PC-9 (cell line): ENCODE results near the gene SRSF1.

Experiments
- EZH2 ChIP-seq: fragments of 200-600 bp; sonication (generic); IDR thresholded peaks from 2 replicates; pipeline ENCODE4 v1.8.0; 2017; ENCODE audit warnings: antibody characterized with exemption, low read depth
- TF ChIP-seq, protein P1 (sequence below): fragments of 200-600 bp; sonication (generic); conservative IDR thresholded peaks from 2 replicates; pipeline ENCODE4 v1.6.1; 2017; ENCODE audit warnings: mixed run types, antibody characterized with exemption, mild to moderate bottlenecking, moderate library complexity

DNA sequence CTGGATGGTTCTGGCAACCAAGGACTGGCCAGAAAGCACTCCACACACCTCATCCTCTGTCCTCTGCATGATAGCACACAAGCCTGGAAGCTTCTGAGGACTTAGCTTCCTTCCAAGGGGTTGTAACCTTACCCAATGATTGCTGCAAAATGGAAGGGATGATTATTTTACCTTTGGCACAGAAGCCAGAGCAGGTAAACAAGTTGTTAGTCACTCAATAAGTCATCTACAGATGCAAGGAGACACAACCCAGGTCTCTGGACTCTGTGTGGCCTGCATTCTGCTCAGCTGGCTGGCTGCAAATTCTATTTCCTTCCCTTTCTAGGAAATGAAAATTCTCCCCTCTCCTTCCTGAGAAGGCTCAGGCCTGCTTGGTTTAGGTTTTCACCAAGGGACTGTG lies 49.4 kb upstream of the SRSF1 start:
- TF ChIP-seq, protein P1, sequence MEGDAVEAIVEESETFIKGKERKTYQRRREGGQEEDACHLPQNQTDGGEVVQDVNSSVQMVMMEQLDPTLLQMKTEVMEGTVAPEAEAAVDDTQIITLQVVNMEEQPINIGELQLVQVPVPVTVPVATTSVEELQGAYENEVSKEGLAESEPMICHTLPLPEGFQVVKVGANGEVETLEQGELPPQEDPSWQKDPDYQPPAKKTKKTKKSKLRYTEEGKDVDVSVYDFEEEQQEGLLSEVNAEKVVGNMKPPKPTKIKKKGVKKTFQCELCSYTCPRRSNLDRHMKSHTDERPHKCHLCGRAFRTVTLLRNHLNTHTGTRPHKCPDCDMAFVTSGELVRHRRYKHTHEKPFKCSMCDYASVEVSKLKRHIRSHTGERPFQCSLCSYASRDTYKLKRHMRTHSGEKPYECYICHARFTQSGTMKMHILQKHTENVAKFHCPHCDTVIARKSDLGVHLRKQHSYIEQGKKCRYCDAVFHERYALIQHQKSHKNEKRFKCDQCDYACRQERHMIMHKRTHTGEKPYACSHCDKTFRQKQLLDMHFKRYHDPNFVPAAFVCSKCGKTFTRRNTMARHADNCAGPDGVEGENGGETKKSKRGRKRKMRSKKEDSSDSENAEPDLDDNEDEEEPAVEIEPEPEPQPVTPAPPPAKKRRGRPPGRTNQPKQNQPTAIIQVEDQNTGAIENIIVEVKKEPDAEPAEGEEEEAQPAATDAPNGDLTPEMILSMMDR: no peak
- no peak for TF ChIP-seq EZH2
